Measurements from ENCODE around the gene TCF25. TPM values are rescaled to one million over a fixed set of nuclear protein-coding genes. Genes with fewer than 3 reads are reported as not detected.
A peak's percentile ranks its signal among the peaks of the same experiment; 100 is the strongest.

The TCF25 gene
- polyA plus RNA-seq, 1 experiment: 156 TPM

- Histone ChIP-seq H3K9me3 (ENCODE audit: control insufficient read depth, insufficient read depth, low read length) (no peaks in the 10 kb centered on the region; the same call in 1 of the 2 replicates), H3K4me3 (ENCODE audit: low read depth, low read length) (peak within 1 kb of the TSS; percentile 53), H3K27me3 (ENCODE audit: control insufficient read depth, insufficient read depth, low read length) (no peaks in the 10 kb centered on the region), H3K27ac (ENCODE audit: low read depth, low read length) (peak within 1 kb of the TSS; percentile 68)
- ChIA-PET CTCF (interaction anchor here (0.6 to 1.6 kb wide), 4 partner anchors 8 to 213 kb away, joined by 4 to 10 read pairs (median 6); partner anchors contain the start of gene TCF25), POLR2A (interaction anchor here (0.7 to 0.9 kb wide), 2 partner anchors 22 to 45 kb away, joined by 4 read pairs; partner anchors contain the start of gene TCF25)
- no peak for DNase-seq (ENCODE audit: low read depth, low spot score)
- TF ChIP-seq CTCF (IDR thresholded peaks at IDR 0.05; ENCODE audit: low read depth, low read length): peak; percentile 67
Measured at GRCh38 chr16:89918453-89919347, 45.3 kb downstream of the TCF25 start, which contains the start of gene MC1R. MC1R (plus strand) TSS chr16:89918862; CDS start chr16:89919259, 397 bp downstream.

- no peaks in the 10 kb centered on the region; the same call in 1 of the 2 replicates for H3K9me3 ChIP-seq (ENCODE audit: control insufficient read depth, insufficient read depth, low read length)
- ChIA-PET POLR2A (no interaction called here), CTCF (interaction anchor here (1.6 kb wide), 1 partner anchor 9 kb away, joined by 10 read pairs; no protein-coding TSS in a partner anchor)
- DNase-seq (ENCODE audit: low read depth, low spot score): no peak
- no peak for TF ChIP-seq CTCF (IDR thresholded peaks at IDR 0.05; ENCODE audit: low read depth, low read length)
- H3K27me3 ChIP-seq (ENCODE audit: control insufficient read depth, insufficient read depth, low read length): no peaks in the 10 kb centered on the region
- no peak overlapping the region for H3K27ac ChIP-seq (ENCODE audit: low read depth, low read length)
- H3K4me3 ChIP-seq (ENCODE audit: low read depth, low read length): no peak overlapping the region
Measured at GRCh38 chr16:89919535-89920406, 46.4 kb downstream of the TCF25 start.

GRCh38 chr16:89920723-89921122, 47.3 kb downstream of the TCF25 start:
- H3K27ac ChIP-seq (ENCODE audit: low read depth, low read length): peak overlapping the region; percentile 98
- no peak for TF ChIP-seq CTCF (IDR thresholded peaks at IDR 0.05; ENCODE audit: low read depth, low read length)
- no peak overlapping the region for H3K4me3 ChIP-seq (ENCODE audit: low read depth, low read length)
- no peaks in the 10 kb centered on the region; the same call in 1 of the 2 replicates for H3K9me3 ChIP-seq (ENCODE audit: control insufficient read depth, insufficient read depth, low read length)
- DNase-seq (ENCODE audit: low read depth, low spot score): no peak
- CTCF ChIA-PET: no interaction called here
- POLR2A ChIA-PET: no interaction called here
- H3K27me3 ChIP-seq (ENCODE audit: control insufficient read depth, insufficient read depth, low read length): no peaks in the 10 kb centered on the region

GRCh38 chr16:89921131-89921701, 47.8 kb downstream of the TCF25 start:
- H3K27ac ChIP-seq (ENCODE audit: low read depth, low read length): peak overlapping the region; percentile 98
- DNase-seq (ENCODE audit: low read depth, low spot score): no peak
- ChIA-PET POLR2A (interaction anchor here (0.8 to 4.6 kb wide), 6 partner anchors 10 to 207 kb away, joined by 3 to 59 read pairs (median 4); partner anchors contain the start of gene TCF25), CTCF (interaction anchor here (2.2 kb wide), 1 partner anchor 11 kb away, joined by 11 read pairs; no protein-coding TSS in a partner anchor)
- TF ChIP-seq CTCF (IDR thresholded peaks at IDR 0.05; ENCODE audit: low read depth, low read length): no peak
- no peaks in the 10 kb centered on the region; the same call in 1 of the 2 replicates for H3K9me3 ChIP-seq (ENCODE audit: control insufficient read depth, insufficient read depth, low read length)
- no peaks in the 10 kb centered on the region for H3K27me3 ChIP-seq (ENCODE audit: control insufficient read depth, insufficient read depth, low read length)
- peak overlapping the region; percentile 27 for H3K4me3 ChIP-seq (ENCODE audit: low read depth, low read length)
